Fibroblast of lung (primary cell): ENCODE measurements around the gene SCAMP3.

Source experiments
- EZH2 ChIP-seq: IDR thresholded peaks from 2 replicates; pipeline ENCODE4 v1.5.1; 2012; ENCODE audit warnings: low read length, control low read depth, mild to moderate bottlenecking; ENCODE audit errors: missing control alignments
- TF ChIP-seq, protein P1 (sequence below), 2 donors: IDR thresholded peaks in 1 of 2; conservative IDR thresholded peaks in 1 of 2; 1 replicate in 1 of 2; 2 replicates in 1 of 2; pipeline ENCODE4 v1.5.1; 2011 to 2012; ENCODE audit warnings: low read length in 2 of 2, control low read depth in 1 of 2, inconsistent platforms in 1 of 2, low read depth in 1 of 2, mild to moderate bottlenecking in 1 of 2

DNA sequence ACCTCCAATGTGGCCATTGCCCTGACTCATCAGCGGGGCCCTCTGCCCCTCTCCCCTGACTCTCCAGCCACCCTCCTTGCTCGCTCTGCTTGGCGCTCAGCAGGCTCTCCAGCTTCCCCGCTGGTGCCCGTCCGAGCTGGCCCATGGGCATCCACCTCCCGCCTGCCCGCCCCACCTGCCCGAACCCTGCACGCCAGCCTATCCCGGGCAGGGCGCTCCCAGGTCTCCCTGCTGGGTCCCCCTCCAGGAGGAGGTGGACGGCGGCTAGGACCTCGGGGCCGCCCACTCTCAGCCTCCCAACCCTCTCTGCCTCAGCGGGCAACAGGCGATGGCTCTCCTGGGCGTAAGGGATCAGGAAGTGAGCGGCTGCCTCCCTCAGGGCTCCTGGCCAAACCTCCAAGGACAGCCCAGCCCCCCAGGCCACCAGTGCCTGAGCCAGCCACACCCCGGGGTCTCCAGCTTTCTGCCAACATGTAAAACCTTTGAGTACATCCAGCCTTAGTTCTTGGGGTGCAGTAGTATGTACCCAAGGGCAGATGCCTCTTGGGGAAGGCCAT lies 25.9 kb upstream of the SCAMP3 start:
- TF ChIP-seq, protein P1, sequence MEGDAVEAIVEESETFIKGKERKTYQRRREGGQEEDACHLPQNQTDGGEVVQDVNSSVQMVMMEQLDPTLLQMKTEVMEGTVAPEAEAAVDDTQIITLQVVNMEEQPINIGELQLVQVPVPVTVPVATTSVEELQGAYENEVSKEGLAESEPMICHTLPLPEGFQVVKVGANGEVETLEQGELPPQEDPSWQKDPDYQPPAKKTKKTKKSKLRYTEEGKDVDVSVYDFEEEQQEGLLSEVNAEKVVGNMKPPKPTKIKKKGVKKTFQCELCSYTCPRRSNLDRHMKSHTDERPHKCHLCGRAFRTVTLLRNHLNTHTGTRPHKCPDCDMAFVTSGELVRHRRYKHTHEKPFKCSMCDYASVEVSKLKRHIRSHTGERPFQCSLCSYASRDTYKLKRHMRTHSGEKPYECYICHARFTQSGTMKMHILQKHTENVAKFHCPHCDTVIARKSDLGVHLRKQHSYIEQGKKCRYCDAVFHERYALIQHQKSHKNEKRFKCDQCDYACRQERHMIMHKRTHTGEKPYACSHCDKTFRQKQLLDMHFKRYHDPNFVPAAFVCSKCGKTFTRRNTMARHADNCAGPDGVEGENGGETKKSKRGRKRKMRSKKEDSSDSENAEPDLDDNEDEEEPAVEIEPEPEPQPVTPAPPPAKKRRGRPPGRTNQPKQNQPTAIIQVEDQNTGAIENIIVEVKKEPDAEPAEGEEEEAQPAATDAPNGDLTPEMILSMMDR (conservative IDR thresholded peaks at IDR 0.05 in 1 of 2, IDR thresholded peaks at IDR 0.05 in 1 of 2; ENCODE audit: low read depth in 1 of 2, low read length in 2 of 2): no peak
- no peak for TF ChIP-seq EZH2
